Activated naive CD8-positive, alpha-beta T cell treated with anti-CD3 and anti-CD28 coated beads, Interleukin-2, amount 50 U/mL, for 24 hours (primary cell): ENCODE data around the gene GAREM1.

Source experiments
- ATAC-seq: fragments of 150-1000 bp; cut with Tn5 transposase; one replicate; pipeline ENCODE4 v1.10.0; 2021
- DNase-seq: peaks from one replicate; pipeline ENCODE4 v3.0.0; 2021
- H3K27ac Mint-ChIP-seq: one replicate; pipeline ENCODE4 v1.8.0; 2021; ENCODE audit warnings: mild to moderate bottlenecking, mixed read lengths
- H3K27me3 Mint-ChIP-seq: one replicate; pipeline ENCODE4 v1.8.0; 2021; ENCODE audit warnings: mixed read lengths
- H3K36me3 Mint-ChIP-seq: one replicate; pipeline ENCODE4 v1.8.0; 2021; ENCODE audit warnings: low read depth, mixed read lengths
- H3K4me1 Mint-ChIP-seq: one replicate; pipeline ENCODE4 v1.8.0; 2021; ENCODE audit warnings: mixed read lengths
- H3K4me3 Mint-ChIP-seq: one replicate; pipeline ENCODE4 v1.8.0; 2021; ENCODE audit warnings: mild to moderate bottlenecking, moderate library complexity, mixed read lengths
- H3K9me3 Mint-ChIP-seq: one replicate; pipeline ENCODE4 v1.8.0; 2021; ENCODE audit warnings: mixed read lengths

GAREM1 gene

GRCh38 chr18:32277549-32277948, 193.1 kb downstream of the GAREM1 start:
- no peaks in the 10 kb centered on the region for H3K36me3 Mint-ChIP-seq
- DNase-seq (no peak), ATAC-seq (no peak)
- H3K9me3 Mint-ChIP-seq, result no peaks in the 10 kb centered on the region
- H3K27ac Mint-ChIP-seq, result no peak overlapping the region
- no peak overlapping the region for H3K4me3 Mint-ChIP-seq
- no peaks in the 10 kb centered on the region for H3K4me1 Mint-ChIP-seq
- H3K27me3 Mint-ChIP-seq, result peaks cover 6% of the 10 kb centered on the region

DNA sequence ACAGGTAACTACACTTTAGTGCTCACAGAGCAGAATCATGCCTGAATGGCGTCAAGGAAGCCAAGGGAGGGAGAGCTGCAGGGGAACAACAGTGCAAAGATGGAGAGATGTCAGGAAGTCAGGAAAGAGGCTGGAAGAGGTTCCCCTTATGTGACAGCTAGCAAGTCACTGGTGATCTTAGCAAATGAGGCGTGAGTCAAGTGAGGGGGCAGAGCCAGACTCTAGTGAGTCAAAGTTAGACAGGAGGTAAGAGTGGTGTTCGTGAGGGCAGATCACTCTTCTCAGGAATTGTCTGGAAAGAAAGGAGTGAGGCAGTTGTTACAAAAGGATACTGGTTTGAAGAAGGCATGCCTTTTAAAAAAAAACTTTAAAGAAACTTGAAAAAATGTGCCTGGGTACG, 193.8 kb downstream of the GAREM1 start:
- Mint-ChIP-seq H3K27ac (no peak overlapping the region), H3K4me3 (no peak overlapping the region), H3K4me1 (no peaks in the 10 kb centered on the region), H3K27me3 (peaks cover 6% of the 10 kb centered on the region), H3K36me3 (no peaks in the 10 kb centered on the region), H3K9me3 (no peaks in the 10 kb centered on the region)
- DNase-seq (no peak), ATAC-seq (no peak)

GRCh38 chr18:32276256-32276655, 194.4 kb downstream of the GAREM1 start:
- Mint-ChIP-seq H3K27me3 (peaks cover 6% of the 10 kb centered on the region), H3K36me3 (no peaks in the 10 kb centered on the region), H3K4me3 (no peak overlapping the region), H3K9me3 (no peaks in the 10 kb centered on the region), H3K4me1 (no peaks in the 10 kb centered on the region), H3K27ac (no peak overlapping the region)
- no peak for ATAC-seq
- DNase-seq, result no peak

- H3K27me3 Mint-ChIP-seq, result peaks cover 6% of the 10 kb centered on the region
- ATAC-seq, result no peak
- H3K4me1 Mint-ChIP-seq, result no peaks in the 10 kb centered on the region
- no peak overlapping the region for H3K27ac Mint-ChIP-seq
- no peaks in the 10 kb centered on the region for H3K9me3 Mint-ChIP-seq
- DNase-seq, result no peak
- no peak overlapping the region for H3K4me3 Mint-ChIP-seq
- H3K36me3 Mint-ChIP-seq, result no peaks in the 10 kb centered on the region
Observed at GRCh38 chr18:32275221-32275620, 195.5 kb downstream of the GAREM1 start.

DNA sequence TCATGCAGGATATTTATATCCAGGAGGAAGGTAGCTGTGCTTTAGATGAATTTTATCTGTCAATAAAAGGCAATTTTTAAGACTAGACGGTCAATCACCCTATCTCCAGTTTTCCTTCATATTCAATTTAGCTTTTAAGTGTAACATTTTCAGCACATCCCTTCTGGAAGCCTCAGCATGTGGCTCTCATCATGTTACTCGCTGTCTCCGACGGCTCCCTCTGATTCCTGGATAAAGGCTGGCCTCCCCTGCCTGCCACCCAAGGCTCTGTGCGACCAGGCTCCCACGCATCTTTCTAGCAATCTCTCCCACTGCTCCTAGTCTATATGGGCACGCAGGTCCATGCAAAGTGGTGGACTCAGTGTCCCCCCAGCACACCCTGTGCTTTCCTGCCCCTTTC, 196.4 kb downstream of the GAREM1 start:
- no peak overlapping the region for H3K27ac Mint-ChIP-seq
- H3K27me3 Mint-ChIP-seq, result peaks cover 6% of the 10 kb centered on the region
- H3K9me3 Mint-ChIP-seq, result no peaks in the 10 kb centered on the region
- DNase-seq (no peak), ATAC-seq (no peak)
- H3K36me3 Mint-ChIP-seq, result no peaks in the 10 kb centered on the region
- no peak overlapping the region for H3K4me3 Mint-ChIP-seq
- no peaks in the 10 kb centered on the region for H3K4me1 Mint-ChIP-seq

- Mint-ChIP-seq H3K36me3 (no peaks in the 10 kb centered on the region), H3K4me3 (no peak overlapping the region), H3K4me1 (no peaks in the 10 kb centered on the region), H3K9me3 (no peaks in the 10 kb centered on the region), H3K27me3 (peaks cover 3% of the 10 kb centered on the region), H3K27ac (no peak overlapping the region)
- DNase-seq (peak; percentile 14), ATAC-seq (no peak)
Observed at GRCh38 chr18:32271672-32272208, 198.9 kb downstream of the GAREM1 start.

DNA sequence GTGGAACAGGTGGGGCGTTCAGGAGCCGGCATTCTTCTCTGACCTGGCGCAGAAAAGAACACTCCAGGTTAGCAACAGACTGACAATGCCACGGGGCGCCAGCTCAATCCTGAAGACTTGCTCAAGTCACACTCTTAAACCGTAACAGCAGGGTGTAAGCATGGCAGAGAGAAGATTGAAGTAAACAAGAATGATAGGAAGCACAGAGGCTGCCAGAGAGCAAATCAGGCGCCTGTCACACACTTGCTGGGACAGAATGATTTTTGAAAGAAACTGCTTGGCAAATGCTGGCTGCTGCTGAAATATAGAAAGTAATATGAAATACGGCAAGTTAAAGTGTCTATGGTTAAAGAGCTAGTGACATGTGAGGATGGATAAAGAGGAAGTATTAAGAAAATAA, 200.3 kb downstream of the GAREM1 start:
- H3K27me3 Mint-ChIP-seq, result no peaks in the 10 kb centered on the region
- DNase-seq (no peak), ATAC-seq (no peak)
- H3K4me1 Mint-ChIP-seq, result no peaks in the 10 kb centered on the region
- no peak overlapping the region for H3K27ac Mint-ChIP-seq
- no peak overlapping the region for H3K4me3 Mint-ChIP-seq
- H3K9me3 Mint-ChIP-seq, result no peaks in the 10 kb centered on the region
- no peaks in the 10 kb centered on the region for H3K36me3 Mint-ChIP-seq

GRCh38 chr18:32267463-32267862, 203.2 kb downstream of the GAREM1 start:
- Mint-ChIP-seq H3K27me3 (peaks cover 3% of the 10 kb centered on the region), H3K36me3 (no peaks in the 10 kb centered on the region), H3K4me3 (no peak overlapping the region), H3K9me3 (no peaks in the 10 kb centered on the region), H3K27ac (no peak overlapping the region), H3K4me1 (no peaks in the 10 kb centered on the region)
- no peak for DNase-seq
- ATAC-seq, result no peak

DNA sequence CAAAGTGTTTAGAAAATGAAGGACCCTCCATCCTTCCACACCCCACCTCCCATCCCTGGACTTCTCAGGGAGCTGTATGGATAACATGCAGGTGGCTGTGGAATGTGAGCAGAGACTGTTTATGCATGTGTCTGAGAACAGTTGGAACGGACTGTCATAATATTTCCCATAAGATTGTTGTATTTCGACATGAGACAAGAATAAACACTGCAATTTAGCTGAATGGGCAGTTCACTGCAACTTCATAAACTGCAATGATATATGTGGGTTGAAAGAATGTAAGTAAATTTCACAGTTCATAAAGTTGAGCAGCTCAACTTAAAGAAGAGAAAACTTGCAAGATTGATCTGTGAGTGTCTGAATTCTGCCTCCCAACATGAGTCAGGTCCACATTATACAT, 206.3 kb downstream of the GAREM1 start:
- H3K4me3 Mint-ChIP-seq, result no peak overlapping the region
- DNase-seq, result no peak
- H3K27me3 Mint-ChIP-seq, result peaks cover 10% of the 10 kb centered on the region
- no peak overlapping the region for H3K27ac Mint-ChIP-seq
- no peak for ATAC-seq
- H3K9me3 Mint-ChIP-seq, result no peaks in the 10 kb centered on the region
- no peaks in the 10 kb centered on the region for H3K36me3 Mint-ChIP-seq
- no peaks in the 10 kb centered on the region for H3K4me1 Mint-ChIP-seq

GRCh38 chr18:32262092-32262491, 208.6 kb downstream of the GAREM1 start:
- no peaks in the 10 kb centered on the region for H3K36me3 Mint-ChIP-seq
- H3K4me3 Mint-ChIP-seq, result no peak overlapping the region
- DNase-seq (no peak), ATAC-seq (no peak)
- H3K27ac Mint-ChIP-seq, result no peak overlapping the region
- H3K27me3 Mint-ChIP-seq, result peaks cover 20% of the 10 kb centered on the region
- H3K4me1 Mint-ChIP-seq, result no peaks in the 10 kb centered on the region
- no peaks in the 10 kb centered on the region for H3K9me3 Mint-ChIP-seq

DNA sequence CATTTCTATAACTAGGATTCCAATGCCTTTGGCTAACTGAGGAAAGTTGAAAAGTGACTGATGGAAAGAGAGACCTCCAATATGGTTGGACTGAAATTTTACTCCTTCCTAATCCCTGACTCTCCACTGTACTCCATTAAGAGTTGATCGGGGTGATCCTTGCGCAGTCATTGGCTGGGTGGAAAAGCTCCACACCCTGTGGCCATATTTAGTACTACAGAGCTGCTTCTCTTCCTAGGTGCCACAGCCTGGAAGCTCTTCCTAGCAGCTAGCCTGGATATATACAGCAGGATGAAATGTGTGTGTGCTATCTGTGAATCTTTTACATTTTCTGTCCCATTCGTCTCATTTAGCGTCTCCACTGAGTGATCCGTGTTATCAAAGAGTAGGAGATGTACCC, 209.7 kb downstream of the GAREM1 start:
- Mint-ChIP-seq H3K27ac (no peak overlapping the region), H3K4me1 (no peaks in the 10 kb centered on the region), H3K9me3 (no peaks in the 10 kb centered on the region), H3K27me3 (peaks cover 23% of the 10 kb centered on the region), H3K4me3 (no peak overlapping the region), H3K36me3 (no peaks in the 10 kb centered on the region)
- ATAC-seq (no peak), DNase-seq (no peak)

DNA sequence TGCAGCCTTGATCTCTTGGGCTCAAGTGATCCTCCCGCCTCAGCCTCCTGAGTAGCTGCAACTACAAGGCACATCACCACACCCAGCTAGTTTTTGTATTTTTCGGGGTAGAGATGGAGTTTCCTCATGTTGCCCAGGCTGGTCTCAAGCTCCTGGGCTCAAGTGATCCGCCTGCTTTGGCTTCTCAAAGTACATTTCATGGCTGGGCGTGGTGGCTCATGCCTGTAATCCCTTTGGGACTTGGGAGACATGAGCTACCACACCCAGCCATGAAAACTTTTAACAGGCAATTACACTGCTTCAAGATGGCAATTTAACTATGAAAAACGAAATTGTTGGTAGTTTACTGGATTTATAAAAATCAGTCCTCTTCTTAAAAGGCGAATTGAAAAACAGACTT, 211.1 kb downstream of the GAREM1 start:
- H3K9me3 Mint-ChIP-seq, result no peaks in the 10 kb centered on the region
- no peak for DNase-seq
- no peaks in the 10 kb centered on the region for H3K4me1 Mint-ChIP-seq
- H3K27me3 Mint-ChIP-seq, result peaks cover 23% of the 10 kb centered on the region
- H3K4me3 Mint-ChIP-seq, result no peak overlapping the region
- ATAC-seq, result no peak
- no peaks in the 10 kb centered on the region for H3K36me3 Mint-ChIP-seq
- H3K27ac Mint-ChIP-seq, result no peak overlapping the region

- Mint-ChIP-seq H3K4me1 (no peaks in the 10 kb centered on the region), H3K9me3 (no peaks in the 10 kb centered on the region)
- ATAC-seq, result no peak
Observed at GRCh38 chr18:32258558-32259204, 212.0 kb downstream of the GAREM1 start.

GRCh38 chr18:32258148-32258547, 212.5 kb downstream of the GAREM1 start:
- no peak for DNase-seq
- Mint-ChIP-seq H3K36me3 (no peaks in the 10 kb centered on the region), H3K4me3 (no peak overlapping the region), H3K9me3 (no peaks in the 10 kb centered on the region), H3K27me3 (peaks cover 23% of the 10 kb centered on the region), H3K4me1 (no peaks in the 10 kb centered on the region), H3K27ac (no peak overlapping the region)
- ATAC-seq, result no peak

More at GRCh38 chr18:32258558-32259204, 212.0 kb downstream of the GAREM1 start:
- Mint-ChIP-seq H3K36me3 (no peaks in the 10 kb centered on the region), H3K27ac (no peak overlapping the region), H3K4me3 (no peak overlapping the region), H3K27me3 (peaks cover 23% of the 10 kb centered on the region)
- no peak for DNase-seq

GRCh38 chr18:32257084-32257785, 213.4 kb downstream of the GAREM1 start:
- Mint-ChIP-seq H3K4me1 (no peaks in the 10 kb centered on the region), H3K9me3 (no peaks in the 10 kb centered on the region), H3K27me3 (peaks cover 23% of the 10 kb centered on the region), H3K4me3 (no peak overlapping the region), H3K36me3 (no peaks in the 10 kb centered on the region), H3K27ac (no peak overlapping the region)
- ATAC-seq, result no peak
- no peak for DNase-seq
